Measurements from ENCODE around the gene PSMC3IP. TPM values are rescaled to one million over a fixed set of nuclear protein-coding genes. Genes with fewer than 3 reads are reported as not detected.

Gene PSMC3IP
- polyA plus RNA-seq, 3 donors, result 1.2 TPM; not detected in 2

GRCh38 chr17:42566215-42566882 lies 11.2 kb downstream of the PSMC3IP start:
- peaks cover 39% of the 10 kb centered on the region for H3K4me1 Mint-ChIP-seq
- Histone ChIP-seq H3K79me2 (ENCODE audit: insufficient read depth, low read length) (peaks cover 71% of the 10 kb centered on the region), H3K9ac (ENCODE audit: insufficient read depth, low read length, poor library complexity, severe bottlenecking) (peak overlapping the region; percentile 92), H3K4me3 (replicated peaks in 1 of 3; ENCODE audit: low read depth in 2 of 3, low read length in 3 of 3) (peak overlapping the region; percentile 94 to 97 (median 97)), H3K27ac (ENCODE audit: low read depth in 1 of 2, low read length in 2 of 2) (peak overlapping the region; percentile 84 to 94), H3K36me3 (replicated peaks in 1 of 2; ENCODE audit: control insufficient read depth in 1 of 2, insufficient read depth in 2 of 2, low read length in 2 of 2) (peaks cover 49 to 58% of the 10 kb centered on the region in 2 donors), H3K9me3 (replicated peaks in 1 of 2; ENCODE audit: control insufficient read depth in 1 of 2, insufficient read depth in 1 of 2, low read length in 2 of 2) (no peaks in the 10 kb centered on the region), H3K27me3 (ENCODE audit: control insufficient read depth in 2 of 2, insufficient read depth in 2 of 2, low read length in 2 of 2) (no peaks in the 10 kb centered on the region), H2AFZ (ENCODE audit: insufficient read depth, low read depth, low read length, poor library complexity, severe bottlenecking) (peak overlapping the region; percentile 84), H3K4me1 (ENCODE audit: control insufficient read depth in 1 of 2, insufficient read depth in 2 of 2, low read length in 2 of 2) (peaks cover 44 to 58% of the 10 kb centered on the region in 2 donors), H3K4me2 (replicated peaks; ENCODE audit: extremely low read depth, low read length, poor library complexity, severe bottlenecking) (peak overlapping the region; percentile 78), H4K20me1 (ENCODE audit: insufficient read depth, low read length) (peaks cover 60% of the 10 kb centered on the region)
- 51% methylated on average over 18 of the region's 28 CpGs for WGBS (ENCODE audit: insufficient coverage)
- TF ChIP-seq, protein P1, sequence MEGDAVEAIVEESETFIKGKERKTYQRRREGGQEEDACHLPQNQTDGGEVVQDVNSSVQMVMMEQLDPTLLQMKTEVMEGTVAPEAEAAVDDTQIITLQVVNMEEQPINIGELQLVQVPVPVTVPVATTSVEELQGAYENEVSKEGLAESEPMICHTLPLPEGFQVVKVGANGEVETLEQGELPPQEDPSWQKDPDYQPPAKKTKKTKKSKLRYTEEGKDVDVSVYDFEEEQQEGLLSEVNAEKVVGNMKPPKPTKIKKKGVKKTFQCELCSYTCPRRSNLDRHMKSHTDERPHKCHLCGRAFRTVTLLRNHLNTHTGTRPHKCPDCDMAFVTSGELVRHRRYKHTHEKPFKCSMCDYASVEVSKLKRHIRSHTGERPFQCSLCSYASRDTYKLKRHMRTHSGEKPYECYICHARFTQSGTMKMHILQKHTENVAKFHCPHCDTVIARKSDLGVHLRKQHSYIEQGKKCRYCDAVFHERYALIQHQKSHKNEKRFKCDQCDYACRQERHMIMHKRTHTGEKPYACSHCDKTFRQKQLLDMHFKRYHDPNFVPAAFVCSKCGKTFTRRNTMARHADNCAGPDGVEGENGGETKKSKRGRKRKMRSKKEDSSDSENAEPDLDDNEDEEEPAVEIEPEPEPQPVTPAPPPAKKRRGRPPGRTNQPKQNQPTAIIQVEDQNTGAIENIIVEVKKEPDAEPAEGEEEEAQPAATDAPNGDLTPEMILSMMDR (IDR thresholded peaks at IDR 0.05), result no peak
- H3K9me3 Mint-ChIP-seq, result peaks cover 0 to 3% (median 0%) of the 10 kb centered on the region in 7 donors
- peak overlapping the region; percentile 85 to 97 (median 95) for H3K27ac Mint-ChIP-seq
- intact Hi-C loops (cut with micrococcal nuclease), result loop anchor here (5.0 kb wide), 2 partner anchors 41 to 431 kb away; partner anchors contain the start of genes RETREG3 (in 1 of the 2), RPL27 (in 1 of the 2) and TUBG1 (in 1 of the 2)
- H3K27me3 Mint-ChIP-seq (ENCODE audit: low read depth in 3 of 3), result peaks cover 0 to 2% (median 1%) of the 10 kb centered on the region in 3 donors
- peak overlapping the region; percentile 93 to 96 for H3K4me3 Mint-ChIP-seq
- no peak for DNase-seq
- peaks cover 51 to 60% of the 10 kb centered on the region in 2 donors for H3K36me3 Mint-ChIP-seq

GRCh38 chr17:42565523-42566214 lies 11.9 kb downstream of the PSMC3IP start:
- Histone ChIP-seq H3K4me2 (replicated peaks; ENCODE audit: extremely low read depth, low read length, poor library complexity, severe bottlenecking) (no peak overlapping the region), H4K20me1 (ENCODE audit: insufficient read depth, low read length) (peaks cover 53% of the 10 kb centered on the region), H3K4me1 (ENCODE audit: control insufficient read depth in 1 of 2, insufficient read depth in 2 of 2, low read length in 2 of 2) (peaks cover 44 to 59% of the 10 kb centered on the region in 2 donors), H3K9ac (ENCODE audit: insufficient read depth, low read length, poor library complexity, severe bottlenecking) (no peak overlapping the region), H3K27me3 (ENCODE audit: control insufficient read depth in 2 of 2, insufficient read depth in 2 of 2, low read length in 2 of 2) (no peaks in the 10 kb centered on the region), H2AFZ (ENCODE audit: insufficient read depth, low read depth, low read length, poor library complexity, severe bottlenecking) (no peak overlapping the region), H3K79me2 (ENCODE audit: insufficient read depth, low read length) (peaks cover 65% of the 10 kb centered on the region), H3K27ac (ENCODE audit: low read depth in 1 of 2, low read length in 2 of 2) (peak overlapping the region in 1 of 2 donors; percentile 94), H3K9me3 (replicated peaks in 1 of 2; ENCODE audit: control insufficient read depth in 1 of 2, insufficient read depth in 1 of 2, low read length in 2 of 2) (no peaks in the 10 kb centered on the region), H3K4me3 (replicated peaks in 1 of 3; ENCODE audit: low read depth in 2 of 3, low read length in 3 of 3) (no peak overlapping the region), H3K36me3 (replicated peaks in 1 of 2; ENCODE audit: control insufficient read depth in 1 of 2, insufficient read depth in 2 of 2, low read length in 2 of 2) (peaks cover 43 to 51% of the 10 kb centered on the region in 2 donors)
- WGBS (ENCODE audit: insufficient coverage), result 99% methylated on average over 11 of the region's 16 CpGs
- H3K36me3 Mint-ChIP-seq, result peaks cover 44 to 54% of the 10 kb centered on the region in 2 donors
- DNase-seq, result no peak
- TF ChIP-seq, protein P1 (IDR thresholded peaks at IDR 0.05), result no peak
- H3K9me3 Mint-ChIP-seq, result peaks cover 0 to 3% (median 0%) of the 10 kb centered on the region in 7 donors
- H3K27me3 Mint-ChIP-seq (ENCODE audit: low read depth in 3 of 3), result peaks cover 0 to 2% (median 1%) of the 10 kb centered on the region in 3 donors
- peak overlapping the region in 4 of 7 donors; percentile 30 to 96 (median 90) for H3K27ac Mint-ChIP-seq
- H3K4me3 Mint-ChIP-seq, result no peak overlapping the region
- intact Hi-C loops (cut with micrococcal nuclease), result loop anchor here (5.0 kb wide), 2 partner anchors 42 to 432 kb away; partner anchors contain the start of genes RETREG3 (in 1 of the 2), RPL27 (in 1 of the 2) and TUBG1 (in 1 of the 2)
- peaks cover 39% of the 10 kb centered on the region for H3K4me1 Mint-ChIP-seq

All from CD14-positive monocyte (primary cell).